GM23338 (cell line): ENCODE results near the gene SLC9A3.

ENCODE experiments used
- CREB1 ChIP-seq: fragments of 250-450 bp; sonication (Bioruptor Pico); IDR thresholded peaks from 2 replicates; pipeline ENCODE4 v1.5.0; 2020; ENCODE audit warnings: low read depth, mild to moderate bottlenecking, moderate library complexity
- EZH2 ChIP-seq: fragments of 200-600 bp; sonication (generic); IDR thresholded peaks from one replicate; pipeline ENCODE4 v1.8.0; 2017; ENCODE audit warnings: antibody characterized with exemption, mild to moderate bottlenecking, low read depth; ENCODE audit not compliant: unreplicated experiment
- EZH2phosphoT487 ChIP-seq: fragments of 200-600 bp; sonication (generic); IDR thresholded peaks from one replicate; pipeline ENCODE4 v1.8.1; 2018; ENCODE audit warnings: antibody characterized with exemption; ENCODE audit not compliant: unreplicated experiment
- JUNB ChIP-seq: IDR thresholded peaks from one replicate; pipeline ENCODE4 v1.6.1; 2016; ENCODE audit warnings: antibody characterized with exemption; ENCODE audit not compliant: unreplicated experiment
- NANOG ChIP-seq: IDR thresholded peaks from 2 replicates; pipeline ENCODE4 v1.6.1; 2016; ENCODE audit warnings: antibody characterized with exemption, borderline replicate concordance
- POLR2AphosphoS5 ChIP-seq: IDR thresholded peaks from 2 replicates; pipeline ENCODE4 v1.6.1; 2016; ENCODE audit warnings: antibody characterized with exemption, low read depth
- ZNF114 ChIP-seq: fragments of 250-450 bp; sonication (Bioruptor Pico); IDR thresholded peaks from 2 replicates; pipeline ENCODE4 v1.5.0; 2020; ENCODE audit warnings: mild to moderate bottlenecking, moderate library complexity
- TF ChIP-seq, protein P1 (sequence below), 2 experiments: fragments of 200-600 bp in 1 of 2; sonication (generic) in 1 of 2; conservative IDR thresholded peaks; 2 replicates each; pipeline versions ENCODE4 v1.5.1 to v1.6.1; 2016 to 2017; ENCODE audit warnings: antibody characterized with exemption in 2 of 2, low read depth in 2 of 2, mild to moderate bottlenecking in 2 of 2, moderate library complexity in 1 of 2
- TF ChIP-seq, protein P2 (sequence below): IDR thresholded peaks from one replicate; pipeline ENCODE4 v1.6.1; 2018; ENCODE audit warnings: antibody characterized with exemption; ENCODE audit not compliant: unreplicated experiment

DNA sequence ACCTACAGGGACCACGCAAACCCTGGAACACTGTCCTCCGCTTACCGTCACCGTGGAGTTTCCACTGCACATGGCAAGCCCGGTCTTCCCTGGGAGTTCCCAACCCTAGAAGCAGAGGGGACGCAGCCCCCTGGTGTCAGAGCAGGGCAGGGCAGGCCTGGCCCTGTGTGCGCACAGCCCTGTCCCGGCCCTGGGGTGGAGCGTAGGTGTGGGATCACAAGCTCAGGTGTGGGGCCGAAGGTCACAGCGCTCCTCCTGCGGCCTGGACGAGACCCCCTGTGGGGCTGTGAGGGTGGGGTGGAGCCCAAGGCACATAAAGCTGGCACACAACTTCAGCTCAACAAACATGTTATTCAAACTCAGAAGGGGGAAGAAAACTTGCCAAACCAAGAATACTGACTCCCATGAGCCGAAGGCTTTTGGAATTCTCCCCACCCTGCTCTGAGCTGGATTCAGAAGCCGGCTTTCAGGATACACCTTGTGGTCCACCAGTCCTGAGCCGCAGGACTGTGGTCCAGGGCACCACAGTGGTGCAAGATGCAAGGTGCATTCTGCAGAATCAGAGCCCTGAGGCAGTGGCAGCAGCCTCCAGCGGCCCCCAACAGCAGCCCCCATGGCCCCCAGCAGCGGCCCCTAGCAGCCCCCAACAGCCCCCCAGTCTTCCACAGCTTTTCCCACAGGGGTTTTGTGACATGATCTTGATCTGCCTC lies 93.1 kb downstream of the SLC9A3 start:
- TF ChIP-seq, protein P1, sequence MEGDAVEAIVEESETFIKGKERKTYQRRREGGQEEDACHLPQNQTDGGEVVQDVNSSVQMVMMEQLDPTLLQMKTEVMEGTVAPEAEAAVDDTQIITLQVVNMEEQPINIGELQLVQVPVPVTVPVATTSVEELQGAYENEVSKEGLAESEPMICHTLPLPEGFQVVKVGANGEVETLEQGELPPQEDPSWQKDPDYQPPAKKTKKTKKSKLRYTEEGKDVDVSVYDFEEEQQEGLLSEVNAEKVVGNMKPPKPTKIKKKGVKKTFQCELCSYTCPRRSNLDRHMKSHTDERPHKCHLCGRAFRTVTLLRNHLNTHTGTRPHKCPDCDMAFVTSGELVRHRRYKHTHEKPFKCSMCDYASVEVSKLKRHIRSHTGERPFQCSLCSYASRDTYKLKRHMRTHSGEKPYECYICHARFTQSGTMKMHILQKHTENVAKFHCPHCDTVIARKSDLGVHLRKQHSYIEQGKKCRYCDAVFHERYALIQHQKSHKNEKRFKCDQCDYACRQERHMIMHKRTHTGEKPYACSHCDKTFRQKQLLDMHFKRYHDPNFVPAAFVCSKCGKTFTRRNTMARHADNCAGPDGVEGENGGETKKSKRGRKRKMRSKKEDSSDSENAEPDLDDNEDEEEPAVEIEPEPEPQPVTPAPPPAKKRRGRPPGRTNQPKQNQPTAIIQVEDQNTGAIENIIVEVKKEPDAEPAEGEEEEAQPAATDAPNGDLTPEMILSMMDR (conservative IDR thresholded peaks at IDR 0.05; ENCODE audit: low read depth in 2 of 2), result peak; percentile 68 to 93
- TF ChIP-seq EZH2 (no peak), POLR2AphosphoS5 (no peak), NANOG (no peak), EZH2phosphoT487 (no peak), CREB1 (CRISPR knock-in tag) (no peak), ZNF114 (no peak), JUNB (no peak)
- TF ChIP-seq, protein P2, sequence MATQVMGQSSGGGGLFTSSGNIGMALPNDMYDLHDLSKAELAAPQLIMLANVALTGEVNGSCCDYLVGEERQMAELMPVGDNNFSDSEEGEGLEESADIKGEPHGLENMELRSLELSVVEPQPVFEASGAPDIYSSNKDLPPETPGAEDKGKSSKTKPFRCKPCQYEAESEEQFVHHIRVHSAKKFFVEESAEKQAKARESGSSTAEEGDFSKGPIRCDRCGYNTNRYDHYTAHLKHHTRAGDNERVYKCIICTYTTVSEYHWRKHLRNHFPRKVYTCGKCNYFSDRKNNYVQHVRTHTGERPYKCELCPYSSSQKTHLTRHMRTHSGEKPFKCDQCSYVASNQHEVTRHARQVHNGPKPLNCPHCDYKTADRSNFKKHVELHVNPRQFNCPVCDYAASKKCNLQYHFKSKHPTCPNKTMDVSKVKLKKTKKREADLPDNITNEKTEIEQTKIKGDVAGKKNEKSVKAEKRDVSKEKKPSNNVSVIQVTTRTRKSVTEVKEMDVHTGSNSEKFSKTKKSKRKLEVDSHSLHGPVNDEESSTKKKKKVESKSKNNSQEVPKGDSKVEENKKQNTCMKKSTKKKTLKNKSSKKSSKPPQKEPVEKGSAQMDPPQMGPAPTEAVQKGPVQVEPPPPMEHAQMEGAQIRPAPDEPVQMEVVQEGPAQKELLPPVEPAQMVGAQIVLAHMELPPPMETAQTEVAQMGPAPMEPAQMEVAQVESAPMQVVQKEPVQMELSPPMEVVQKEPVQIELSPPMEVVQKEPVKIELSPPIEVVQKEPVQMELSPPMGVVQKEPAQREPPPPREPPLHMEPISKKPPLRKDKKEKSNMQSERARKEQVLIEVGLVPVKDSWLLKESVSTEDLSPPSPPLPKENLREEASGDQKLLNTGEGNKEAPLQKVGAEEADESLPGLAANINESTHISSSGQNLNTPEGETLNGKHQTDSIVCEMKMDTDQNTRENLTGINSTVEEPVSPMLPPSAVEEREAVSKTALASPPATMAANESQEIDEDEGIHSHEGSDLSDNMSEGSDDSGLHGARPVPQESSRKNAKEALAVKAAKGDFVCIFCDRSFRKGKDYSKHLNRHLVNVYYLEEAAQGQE, result no peak
